Adipose tissue (tissue), 3 donors: ENCODE data around the gene ULK4. TPM values are rescaled to one million over a fixed set of nuclear protein-coding genes. Genes with fewer than 3 reads are reported as not detected.

Experiments used
- H3K27ac ChIP-seq: one replicate; pipeline ENCODE4 v1.5.1; 2013; ENCODE audit warnings: low read depth, low read length
- WGBS, 3 donors: extraction: QIAGEN DNeasy Blood & Tissue Kit; methylation state at CpG; one replicate each; pipeline ENCODE4 v1.1.7; 2013; 5-methylcytosine and 5-hydroxymethylcytosine counted together
- polyA plus RNA-seq, 3 donors: library from polyadenylated mRNA; stranded (reverse); fragments of 200-250 nt; gene quantifications; one replicate each; pipeline ENCODE4 v1.2.3, GENCODE V29; 2013
- donor health status: healthy with polysubstance abuse.
- donor health status: Bipolar disorder and iron deficiency.
- donor health status: healthy.

ULK4 gene
- polyA plus RNA-seq, 3 donors = 0.45 to 1.9 (median 1.8) TPM

- no peak overlapping the region for H3K27ac ChIP-seq
- 75 to 94% (median 90%) methylated on average over 3 of the region's 3 CpGs for WGBS, 3 donors
Measured at GRCh38 chr3:41331041-41331440, 630.9 kb downstream of the ULK4 start.

DNA sequence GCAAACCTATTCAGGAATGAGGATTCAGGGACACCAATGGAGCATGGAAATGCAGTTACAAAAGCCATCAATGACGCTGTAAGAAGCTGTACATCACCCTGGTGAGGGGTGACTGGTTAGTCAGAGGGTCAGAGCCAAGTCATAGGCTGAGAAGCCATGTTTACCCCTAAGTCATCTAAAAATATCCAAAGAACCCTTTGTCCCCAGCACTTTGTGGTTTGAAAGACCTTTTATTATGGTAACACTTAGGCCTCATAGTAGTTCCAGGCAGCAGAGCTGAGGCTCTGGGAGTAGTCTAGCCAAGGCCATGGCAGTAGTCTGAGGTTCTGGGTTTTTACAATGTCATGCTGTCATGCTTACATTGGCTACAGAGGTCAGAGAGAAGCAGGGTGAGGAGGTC, 631.4 kb downstream of the ULK4 start:
- H3K27ac ChIP-seq = no peak overlapping the region
- 91 to 100% (median 92%) methylated on average over 1 of the region's 1 CpG for WGBS, 3 donors

- no peak overlapping the region for H3K27ac ChIP-seq
- WGBS, 3 donors = 62 to 72% (median 64%) methylated on average over 2 of the region's 2 CpGs
Measured at GRCh38 chr3:41329881-41330280, 632.0 kb downstream of the ULK4 start.

GRCh38 chr3:41328926-41329325, 633.0 kb downstream of the ULK4 start:
- H3K27ac ChIP-seq = no peak overlapping the region
- 44 to 73% (median 69%) methylated on average over 2 of the region's 2 CpGs for WGBS, 3 donors

- WGBS, 3 donors = 71 to 86% (median 86%) methylated on average over 6 of the region's 6 CpGs
Measured at GRCh38 chr3:41327718-41328117, 634.2 kb downstream of the ULK4 start.

GRCh38 chr3:41324156-41324475, 637.8 kb downstream of the ULK4 start:
- H3K27ac ChIP-seq = no peak overlapping the region

More at GRCh38 chr3:41327718-41328117, 634.2 kb downstream of the ULK4 start:
- no peak overlapping the region for H3K27ac ChIP-seq

DNA sequence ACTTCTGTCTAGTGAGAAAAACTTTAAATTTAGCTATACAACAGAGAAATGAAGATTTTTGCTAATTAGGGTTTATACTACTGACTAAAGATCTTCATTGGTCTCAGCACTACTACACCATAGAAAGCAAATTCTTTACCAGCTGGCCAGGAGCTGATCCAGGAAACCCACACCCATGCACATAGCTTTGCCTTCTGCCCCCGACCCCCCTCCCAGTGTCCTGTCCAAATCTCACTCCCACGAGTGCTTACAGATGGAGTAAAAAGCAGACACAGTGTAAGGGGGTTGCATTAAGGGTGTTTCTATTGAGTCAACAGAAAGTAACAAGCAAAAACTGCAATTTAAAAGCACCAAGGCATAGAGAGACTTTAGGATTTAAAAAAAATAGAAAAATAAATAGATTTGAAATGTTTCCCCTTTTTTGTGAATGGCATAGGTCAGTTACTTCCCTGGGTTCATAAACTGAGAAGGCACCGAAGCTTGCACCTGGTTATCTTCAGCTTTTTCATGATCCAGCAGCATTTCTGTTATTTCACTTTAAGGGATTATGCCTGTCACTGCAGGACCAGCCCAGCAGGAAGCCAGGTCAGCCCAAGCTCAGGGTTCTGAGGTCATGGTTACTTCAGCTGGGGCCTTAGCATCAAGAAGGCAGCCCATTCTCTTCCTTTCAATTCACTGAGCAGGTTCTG, 638.3 kb downstream of the ULK4 start:
- WGBS, 3 donors = 41 to 59% (median 44%) methylated on average over 3 of the region's 3 CpGs
- H3K27ac ChIP-seq = no peak overlapping the region

DNA sequence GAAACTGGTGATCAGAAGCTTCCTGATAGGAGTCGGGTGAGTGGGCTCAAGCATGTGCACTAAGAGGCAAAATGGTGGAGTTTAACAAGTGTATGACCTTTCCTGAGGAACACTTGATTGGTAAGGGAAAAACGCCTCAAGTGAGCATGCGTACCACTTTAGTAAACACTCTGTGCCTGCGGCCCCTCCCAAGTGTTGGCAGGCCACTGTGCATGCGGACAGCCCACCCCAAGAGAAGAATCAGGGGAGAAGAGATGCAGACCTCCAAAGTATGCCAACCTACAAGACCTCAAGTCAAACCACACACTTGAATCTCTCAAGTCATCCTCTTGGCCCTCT, 640.3 kb downstream of the ULK4 start:
- H3K27ac ChIP-seq = no peak overlapping the region
- WGBS, 3 donors = 94 to 96% (median 95%) methylated on average over 5 of the region's 5 CpGs

GRCh38 chr3:41320953-41321641, 640.8 kb downstream of the ULK4 start:
- WGBS, 3 donors = 84 to 88% (median 84%) methylated on average over 8 of the region's 8 CpGs
- H3K27ac ChIP-seq = no peak overlapping the region

DNA sequence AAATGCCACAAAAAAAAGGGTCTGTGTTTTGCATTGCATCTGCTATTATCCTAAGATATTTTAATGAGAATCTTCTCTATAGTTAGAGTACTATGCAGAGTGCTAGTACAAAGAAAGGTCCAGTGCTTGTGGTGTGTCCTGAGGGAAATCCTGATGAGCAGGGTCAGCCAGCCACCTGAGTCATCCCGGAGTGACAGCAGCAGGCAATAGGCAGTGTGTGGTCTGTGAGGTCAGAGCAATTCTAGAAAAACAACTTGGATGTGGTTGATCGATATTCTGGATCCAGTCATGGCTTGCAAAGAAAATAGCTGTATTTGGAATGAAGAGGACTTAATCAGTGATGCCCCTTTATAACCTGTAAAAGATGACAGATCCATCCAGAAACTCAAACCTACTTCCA, 643.4 kb downstream of the ULK4 start:
- WGBS, 3 donors = 75 to 81% (median 77%) methylated on average over 2 of the region's 2 CpGs
- H3K27ac ChIP-seq = no peak overlapping the region

DNA sequence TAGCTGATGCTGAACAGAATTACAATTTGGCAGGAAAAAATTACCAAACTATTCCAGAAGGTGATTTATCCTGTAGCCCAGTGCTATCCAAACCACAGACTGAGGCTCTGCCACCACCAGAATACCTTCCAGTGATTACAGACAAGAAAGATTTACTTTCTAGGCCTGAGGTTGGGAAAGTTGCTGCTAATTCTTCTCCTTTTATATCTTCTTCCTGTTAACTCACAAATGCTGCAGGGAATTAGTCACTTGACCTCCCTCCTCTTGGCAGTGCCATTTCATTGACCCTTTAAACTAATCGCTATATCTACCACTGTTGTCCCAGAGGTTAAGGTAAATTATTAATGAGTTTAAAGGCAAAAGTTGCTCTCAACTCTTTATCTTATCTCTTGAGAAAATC, 644.2 kb downstream of the ULK4 start:
- WGBS, 3 donors = 54 to 86% (median 79%) methylated on average over 1 of the region's 1 CpG

DNA sequence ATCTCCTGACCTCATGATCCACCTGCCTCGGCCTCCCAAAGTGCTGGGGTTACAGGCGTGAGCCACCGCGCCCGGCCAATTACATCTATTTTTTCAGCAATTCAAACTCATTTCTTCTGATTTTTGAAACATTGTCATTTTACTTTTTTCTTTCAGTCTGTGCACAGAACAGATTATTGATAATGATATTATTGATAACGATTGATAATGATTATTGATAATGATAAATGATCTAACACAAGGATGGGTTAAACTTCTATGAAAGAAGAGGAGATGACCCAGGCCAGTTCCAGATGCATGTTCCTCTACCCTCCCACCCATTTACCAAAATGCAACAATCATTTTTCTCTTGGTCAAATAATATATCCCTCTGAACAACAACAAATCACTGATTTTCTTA, 644.6 kb downstream of the ULK4 start:
- no peak overlapping the region for H3K27ac ChIP-seq
- 94 to 96% (median 95%) methylated on average over 6 of the region's 6 CpGs for WGBS, 3 donors

More for the DNA sequence above, 644.2 kb downstream of the ULK4 start:
- H3K27ac ChIP-seq = no peak overlapping the region

DNA sequence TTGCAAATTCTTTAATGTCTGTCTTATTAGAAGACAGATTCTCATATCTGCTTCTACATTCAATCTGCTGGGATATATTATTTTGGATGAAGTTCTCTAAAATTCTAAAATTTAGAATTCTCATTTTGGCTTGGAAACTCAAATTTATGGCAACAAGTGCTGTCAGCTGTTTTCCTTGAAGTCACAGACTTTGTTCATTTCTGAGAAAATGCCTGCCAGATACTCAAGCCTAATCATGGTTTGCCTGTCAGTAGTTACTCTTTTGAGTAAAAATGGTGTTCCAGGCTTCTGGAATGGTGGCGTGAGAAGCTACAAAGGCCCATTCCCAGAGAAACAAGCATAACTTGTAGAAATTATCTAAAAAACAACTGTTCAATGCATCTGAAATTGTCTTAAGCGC, 646.8 kb downstream of the ULK4 start:
- 92 to 100% (median 97%) methylated on average over 2 of the region's 2 CpGs for WGBS, 3 donors
- H3K27ac ChIP-seq = no peak overlapping the region

- WGBS, 3 donors = 90 to 93% (median 92%) methylated on average over 2 of the region's 2 CpGs
- H3K27ac ChIP-seq = no peak overlapping the region
Measured at GRCh38 chr3:41308119-41308518, 653.8 kb downstream of the ULK4 start.

GRCh38 chr3:41307065-41307464, 654.8 kb downstream of the ULK4 start:
- 52 to 91% (median 70%) methylated on average over 2 of the region's 2 CpGs for WGBS, 3 donors
- no peak overlapping the region for H3K27ac ChIP-seq

- no peak overlapping the region for H3K27ac ChIP-seq
- 29 to 53% (median 38%) methylated on average over 2 of the region's 2 CpGs for WGBS, 3 donors
Measured at GRCh38 chr3:41304593-41304992, 657.3 kb downstream of the ULK4 start.

GRCh38 chr3:41302295-41302694, 659.6 kb downstream of the ULK4 start:
- 86 to 93% (median 90%) methylated on average over 4 of the region's 4 CpGs for WGBS, 3 donors

GRCh38 chr3:41301548-41301947, 660.4 kb downstream of the ULK4 start:
- 93 to 99% (median 97%) methylated on average over 3 of the region's 3 CpGs for WGBS, 3 donors

More at GRCh38 chr3:41302295-41302694, 659.6 kb downstream of the ULK4 start:
- no peak overlapping the region for H3K27ac ChIP-seq

DNA sequence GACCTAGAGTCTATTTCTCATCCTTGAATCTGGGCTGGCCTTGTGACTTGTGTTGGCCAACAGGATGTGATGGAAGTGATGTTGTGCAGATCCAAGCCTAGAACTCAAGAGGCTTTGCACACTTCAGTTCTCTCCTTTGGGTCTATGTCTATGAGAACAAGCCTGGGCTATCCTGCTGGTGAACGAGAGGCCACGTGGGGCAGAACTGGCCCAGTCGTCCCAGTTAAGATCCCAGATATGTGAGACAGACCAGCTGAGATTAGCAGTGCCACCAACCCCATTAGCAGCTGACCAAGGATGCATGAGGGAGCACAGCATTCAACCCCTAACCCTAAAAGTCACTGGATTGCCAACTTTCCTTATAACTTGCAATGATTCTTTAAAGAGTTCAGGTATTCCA, 662.9 kb downstream of the ULK4 start:
- 81 to 92% (median 86%) methylated on average over 3 of the region's 3 CpGs for WGBS, 3 donors
- no peak overlapping the region for H3K27ac ChIP-seq

More at GRCh38 chr3:41301548-41301947, 660.4 kb downstream of the ULK4 start:
- H3K27ac ChIP-seq = no peak overlapping the region

- H3K27ac ChIP-seq = no peak overlapping the region
- 76 to 85% (median 83%) methylated on average over 1 of the region's 1 CpG for WGBS, 3 donors
Measured at GRCh38 chr3:41297750-41298149, 664.2 kb downstream of the ULK4 start.
